ENCODE results near the gene ARMC9. TPM values are rescaled to one million over a fixed set of nuclear protein-coding genes. Genes with fewer than 3 reads are reported as not detected.

The ARMC9 gene
- total RNA-seq, 1 donor from 2014 or later = 19.3 TPM

DNA sequence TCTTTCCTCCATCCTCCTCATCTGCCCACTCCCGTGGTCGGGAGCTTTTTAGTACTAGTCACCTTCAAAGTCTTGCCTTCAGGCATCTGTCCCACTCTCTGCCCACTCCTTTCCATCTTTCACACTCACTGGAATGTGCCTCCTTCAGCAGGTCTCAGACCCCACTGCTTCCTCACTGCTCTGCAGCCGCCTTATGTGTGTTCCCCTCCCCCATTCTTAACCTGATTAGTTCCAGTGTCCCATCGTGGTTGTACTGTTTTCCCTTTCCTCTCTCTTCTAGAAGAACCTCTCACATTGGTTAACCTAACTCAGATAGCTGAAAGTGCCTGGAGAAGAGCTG is 3.0 kb downstream of the ARMC9 start:
- Mint-ChIP-seq H3K4me3 (ENCODE audit: unreplicated experiment) (no peak overlapping the region), H3K9me3 (ENCODE audit: unreplicated experiment) (peaks cover 4% of the 10 kb centered on the region), H3K27me3 (ENCODE audit: unreplicated experiment) (peaks cover 4% of the 10 kb centered on the region), H3K36me3 (ENCODE audit: unreplicated experiment) (no peaks in the 10 kb centered on the region), H3K4me1 (ENCODE audit: low read depth, unreplicated experiment) (peaks cover 10% of the 10 kb centered on the region), H3K27ac (ENCODE audit: unreplicated experiment) (no peak overlapping the region)
- no peak for DNase-seq
- TF ChIP-seq, protein P1, sequence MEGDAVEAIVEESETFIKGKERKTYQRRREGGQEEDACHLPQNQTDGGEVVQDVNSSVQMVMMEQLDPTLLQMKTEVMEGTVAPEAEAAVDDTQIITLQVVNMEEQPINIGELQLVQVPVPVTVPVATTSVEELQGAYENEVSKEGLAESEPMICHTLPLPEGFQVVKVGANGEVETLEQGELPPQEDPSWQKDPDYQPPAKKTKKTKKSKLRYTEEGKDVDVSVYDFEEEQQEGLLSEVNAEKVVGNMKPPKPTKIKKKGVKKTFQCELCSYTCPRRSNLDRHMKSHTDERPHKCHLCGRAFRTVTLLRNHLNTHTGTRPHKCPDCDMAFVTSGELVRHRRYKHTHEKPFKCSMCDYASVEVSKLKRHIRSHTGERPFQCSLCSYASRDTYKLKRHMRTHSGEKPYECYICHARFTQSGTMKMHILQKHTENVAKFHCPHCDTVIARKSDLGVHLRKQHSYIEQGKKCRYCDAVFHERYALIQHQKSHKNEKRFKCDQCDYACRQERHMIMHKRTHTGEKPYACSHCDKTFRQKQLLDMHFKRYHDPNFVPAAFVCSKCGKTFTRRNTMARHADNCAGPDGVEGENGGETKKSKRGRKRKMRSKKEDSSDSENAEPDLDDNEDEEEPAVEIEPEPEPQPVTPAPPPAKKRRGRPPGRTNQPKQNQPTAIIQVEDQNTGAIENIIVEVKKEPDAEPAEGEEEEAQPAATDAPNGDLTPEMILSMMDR (IDR thresholded peaks at IDR 0.05; ENCODE audit: partially characterized antibody, unreplicated experiment) = no peak

DNA sequence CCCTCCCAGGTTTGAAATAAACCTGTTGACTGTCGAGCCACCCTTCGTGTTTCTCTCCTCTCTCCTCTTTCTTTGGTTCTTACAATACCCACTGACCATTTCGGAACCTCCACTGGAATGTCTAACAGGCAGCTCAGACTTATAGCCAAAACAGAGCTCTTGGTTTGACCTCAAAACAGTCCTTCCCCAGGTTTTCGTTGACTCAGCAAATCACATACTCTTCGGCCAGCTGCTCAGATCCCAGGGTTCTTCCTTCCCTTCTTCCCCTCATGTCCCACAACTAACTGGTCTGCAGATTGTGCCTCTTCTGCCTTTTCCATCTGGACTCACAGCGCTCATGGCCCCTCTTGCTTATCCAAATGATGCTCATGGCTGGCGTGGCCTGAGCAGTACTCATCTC is 4.7 kb downstream of the ARMC9 start:
- no peak for DNase-seq
- Mint-ChIP-seq H3K4me3 (ENCODE audit: unreplicated experiment) (no peak overlapping the region), H3K27ac (ENCODE audit: unreplicated experiment) (no peak overlapping the region), H3K27me3 (ENCODE audit: unreplicated experiment) (peaks cover 4% of the 10 kb centered on the region), H3K36me3 (ENCODE audit: unreplicated experiment) (no peaks in the 10 kb centered on the region), H3K9me3 (ENCODE audit: unreplicated experiment) (peaks cover 2% of the 10 kb centered on the region), H3K4me1 (ENCODE audit: low read depth, unreplicated experiment) (peaks cover 9% of the 10 kb centered on the region)
- TF ChIP-seq, protein P1 (IDR thresholded peaks at IDR 0.05; ENCODE audit: partially characterized antibody, unreplicated experiment) = no peak

DNA sequence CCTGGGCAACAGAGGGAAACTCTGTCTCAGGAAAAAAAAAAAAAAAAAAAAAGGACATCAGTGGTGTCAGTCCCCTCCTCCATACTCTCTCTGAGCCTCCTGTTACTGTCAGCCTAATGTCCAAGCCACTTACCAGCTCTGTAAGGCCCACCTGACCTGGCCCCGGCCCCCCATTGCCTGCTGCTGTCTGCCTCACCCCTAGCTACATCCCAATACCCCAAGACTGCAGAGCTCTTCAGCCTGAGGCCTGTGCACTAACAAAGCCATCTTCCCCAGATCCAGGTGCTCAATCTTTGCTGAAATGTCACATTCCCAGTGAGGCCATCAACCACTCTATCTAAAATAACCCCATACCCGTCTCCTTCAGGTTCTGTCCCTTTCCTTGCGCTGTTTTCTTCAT is 5.7 kb downstream of the ARMC9 start:
- TF ChIP-seq, protein P1 (IDR thresholded peaks at IDR 0.05; ENCODE audit: partially characterized antibody, unreplicated experiment) = no peak
- H3K9me3 Mint-ChIP-seq (ENCODE audit: unreplicated experiment) = no peaks in the 10 kb centered on the region
- no peak overlapping the region for H3K27ac Mint-ChIP-seq (ENCODE audit: unreplicated experiment)
- H3K36me3 Mint-ChIP-seq (ENCODE audit: unreplicated experiment) = no peaks in the 10 kb centered on the region
- H3K4me3 Mint-ChIP-seq (ENCODE audit: unreplicated experiment) = no peak overlapping the region
- no peak for DNase-seq
- peaks cover 4% of the 10 kb centered on the region for H3K27me3 Mint-ChIP-seq (ENCODE audit: unreplicated experiment)
- peaks cover 7% of the 10 kb centered on the region for H3K4me1 Mint-ChIP-seq (ENCODE audit: low read depth, unreplicated experiment)

DNA sequence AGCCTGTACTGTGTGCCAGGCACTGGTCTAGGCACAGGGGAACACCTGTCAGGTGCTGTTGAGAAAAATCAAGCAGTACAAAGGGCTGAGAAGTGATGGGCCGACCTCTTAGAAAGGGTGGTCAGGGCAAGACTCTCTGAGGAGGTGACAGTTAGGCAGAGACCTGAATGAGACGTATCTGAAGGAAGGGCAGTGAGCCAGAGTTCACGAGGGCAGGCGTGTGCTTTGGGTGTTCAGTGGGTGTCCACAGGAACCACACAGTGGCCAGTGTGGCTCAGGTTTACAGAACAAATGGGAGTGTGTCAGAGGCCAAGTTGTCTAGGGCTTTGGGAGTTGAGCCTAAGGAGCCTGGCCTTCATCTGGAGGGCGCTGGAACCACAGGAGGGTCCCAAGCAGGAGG is 6.2 kb downstream of the ARMC9 start:
- Mint-ChIP-seq H3K27ac (ENCODE audit: unreplicated experiment) (no peak overlapping the region), H3K36me3 (ENCODE audit: unreplicated experiment) (no peaks in the 10 kb centered on the region), H3K27me3 (ENCODE audit: unreplicated experiment) (peaks cover 4% of the 10 kb centered on the region), H3K9me3 (ENCODE audit: unreplicated experiment) (no peaks in the 10 kb centered on the region), H3K4me1 (ENCODE audit: low read depth, unreplicated experiment) (peaks cover 4% of the 10 kb centered on the region), H3K4me3 (ENCODE audit: unreplicated experiment) (no peak overlapping the region)
- TF ChIP-seq, protein P1 (IDR thresholded peaks at IDR 0.05; ENCODE audit: partially characterized antibody, unreplicated experiment) = no peak
- DNase-seq = no peak

DNA sequence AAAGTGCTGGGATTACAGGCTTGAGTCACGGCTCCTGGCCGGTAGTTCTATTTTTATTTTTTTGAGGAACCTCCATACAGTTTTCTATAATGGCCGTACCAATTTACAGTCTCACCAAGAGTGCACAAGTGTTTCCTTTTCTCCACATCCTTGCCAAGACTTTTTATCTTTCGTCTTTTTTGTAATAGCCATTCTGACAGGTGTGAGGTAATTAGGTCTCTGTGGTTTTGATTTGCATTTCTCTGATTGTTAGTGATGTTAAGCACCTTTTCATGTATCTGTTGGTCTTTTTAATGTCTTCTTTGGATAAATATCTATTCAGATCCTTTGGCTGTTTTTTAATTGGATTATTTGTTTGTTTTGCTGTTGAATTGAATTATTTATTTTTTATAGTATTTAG is 9.3 kb downstream of the ARMC9 start:
- Mint-ChIP-seq H3K27me3 (ENCODE audit: unreplicated experiment) (no peaks in the 10 kb centered on the region), H3K27ac (ENCODE audit: unreplicated experiment) (no peak overlapping the region)
- TF ChIP-seq, protein P1 (IDR thresholded peaks at IDR 0.05; ENCODE audit: partially characterized antibody, unreplicated experiment) = no peak

More for the DNA sequence above, 9.3 kb downstream of the ARMC9 start:
- Mint-ChIP-seq H3K4me3 (ENCODE audit: unreplicated experiment) (no peak overlapping the region), H3K4me1 (ENCODE audit: low read depth, unreplicated experiment) (no peaks in the 10 kb centered on the region), H3K9me3 (ENCODE audit: unreplicated experiment) (no peaks in the 10 kb centered on the region), H3K36me3 (ENCODE audit: unreplicated experiment) (no peaks in the 10 kb centered on the region)
- DNase-seq = no peak
